ENCODE results near the gene CHST6.

CHST6 gene

GRCh38 chr16:75532142-75532765 is 37.0 kb upstream of the CHST6 start:
- H3K9me3 ChIP-seq (ENCODE audit: insufficient read depth, low read length) = no peaks in the 10 kb centered on the region
- H3K9ac ChIP-seq (ENCODE audit: low read length) = no peak overlapping the region
- peaks cover 4% of the 10 kb centered on the region; the same call in 1 of the 2 replicates for H3K4me1 ChIP-seq (ENCODE audit: low read length)
- TF ChIP-seq, protein P1, sequence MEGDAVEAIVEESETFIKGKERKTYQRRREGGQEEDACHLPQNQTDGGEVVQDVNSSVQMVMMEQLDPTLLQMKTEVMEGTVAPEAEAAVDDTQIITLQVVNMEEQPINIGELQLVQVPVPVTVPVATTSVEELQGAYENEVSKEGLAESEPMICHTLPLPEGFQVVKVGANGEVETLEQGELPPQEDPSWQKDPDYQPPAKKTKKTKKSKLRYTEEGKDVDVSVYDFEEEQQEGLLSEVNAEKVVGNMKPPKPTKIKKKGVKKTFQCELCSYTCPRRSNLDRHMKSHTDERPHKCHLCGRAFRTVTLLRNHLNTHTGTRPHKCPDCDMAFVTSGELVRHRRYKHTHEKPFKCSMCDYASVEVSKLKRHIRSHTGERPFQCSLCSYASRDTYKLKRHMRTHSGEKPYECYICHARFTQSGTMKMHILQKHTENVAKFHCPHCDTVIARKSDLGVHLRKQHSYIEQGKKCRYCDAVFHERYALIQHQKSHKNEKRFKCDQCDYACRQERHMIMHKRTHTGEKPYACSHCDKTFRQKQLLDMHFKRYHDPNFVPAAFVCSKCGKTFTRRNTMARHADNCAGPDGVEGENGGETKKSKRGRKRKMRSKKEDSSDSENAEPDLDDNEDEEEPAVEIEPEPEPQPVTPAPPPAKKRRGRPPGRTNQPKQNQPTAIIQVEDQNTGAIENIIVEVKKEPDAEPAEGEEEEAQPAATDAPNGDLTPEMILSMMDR (IDR thresholded peaks at IDR 0.05; ENCODE audit: low read depth, low read length) = no peak
- no peak for TF ChIP-seq EZH2phosphoT487 (IDR thresholded peaks at IDR 0.05; ENCODE audit: low read depth)
- H3K27ac ChIP-seq (ENCODE audit: low read length) = no peak overlapping the region
- no peaks in the 10 kb centered on the region for H4K20me1 ChIP-seq (ENCODE audit: insufficient read depth, low read length)
- no peak overlapping the region for H2AFZ ChIP-seq (ENCODE audit: low read depth, low read length)
- no peaks in the 10 kb centered on the region for H3K27me3 ChIP-seq (ENCODE audit: low read depth, low read length)
- H3K4me3 ChIP-seq (ENCODE audit: low read length) = no peak overlapping the region
- no peaks in the 10 kb centered on the region for H3K36me3 ChIP-seq (replicated peaks; ENCODE audit: low read depth, low read length)
- H3K79me2 ChIP-seq (ENCODE audit: low read length) = no peaks in the 10 kb centered on the region
- no peak overlapping the region for H3K4me2 ChIP-seq (ENCODE audit: low read length)

GRCh38 chr16:75529959-75530358 is 34.7 kb upstream of the CHST6 start:
- Histone ChIP-seq H3K27me3 (ENCODE audit: low read depth, low read length) (no peaks in the 10 kb centered on the region), H3K79me2 (ENCODE audit: low read length) (no peaks in the 10 kb centered on the region), H3K36me3 (replicated peaks; ENCODE audit: low read depth, low read length) (no peaks in the 10 kb centered on the region), H4K20me1 (ENCODE audit: insufficient read depth, low read length) (no peaks in the 10 kb centered on the region), H3K27ac (ENCODE audit: low read length) (no peak overlapping the region), H3K4me1 (ENCODE audit: low read length) (peaks cover 4% of the 10 kb centered on the region; the same call in 1 of the 2 replicates), H3K9ac (ENCODE audit: low read length) (no peak overlapping the region), H3K4me3 (ENCODE audit: low read length) (no peak overlapping the region), H2AFZ (ENCODE audit: low read depth, low read length) (no peak overlapping the region), H3K4me2 (ENCODE audit: low read length) (no peak overlapping the region), H3K9me3 (ENCODE audit: insufficient read depth, low read length) (no peaks in the 10 kb centered on the region)
- TF ChIP-seq EZH2phosphoT487 (IDR thresholded peaks at IDR 0.05; ENCODE audit: low read depth) = no peak
- TF ChIP-seq, protein P1 (IDR thresholded peaks at IDR 0.05; ENCODE audit: low read depth, low read length) = no peak

GRCh38 chr16:75529056-75529905 is 34.0 kb upstream of the CHST6 start:
- no peak for TF ChIP-seq EZH2phosphoT487 (IDR thresholded peaks at IDR 0.05; ENCODE audit: low read depth)
- TF ChIP-seq, protein P1 (IDR thresholded peaks at IDR 0.05; ENCODE audit: low read depth, low read length) = no peak

DNA sequence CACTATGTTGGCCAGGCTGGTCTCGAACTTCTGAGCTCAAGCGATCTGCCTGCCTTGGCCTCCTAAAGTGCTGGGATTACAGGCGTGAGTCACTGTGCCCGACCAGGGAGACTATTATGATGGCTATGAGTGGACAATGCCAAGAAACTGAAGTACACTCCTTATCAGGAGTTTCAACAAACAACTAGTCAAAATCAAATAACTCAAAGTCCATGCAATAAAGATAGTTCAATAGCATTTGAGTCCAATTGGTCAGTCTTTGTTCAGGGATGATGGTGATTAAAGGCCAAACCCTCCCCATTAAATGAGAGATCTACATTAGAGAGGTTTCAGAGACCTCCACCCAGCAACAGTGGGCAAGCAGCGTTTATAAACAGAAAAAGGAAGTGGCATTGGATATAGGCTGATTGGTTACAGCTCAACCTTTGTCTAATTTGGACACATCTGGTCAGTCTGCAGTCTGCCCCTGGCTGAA is 32.6 kb upstream of the CHST6 start:
- Histone ChIP-seq H4K20me1 (ENCODE audit: insufficient read depth, low read length) (no peaks in the 10 kb centered on the region), H3K79me2 (ENCODE audit: low read length) (no peaks in the 10 kb centered on the region), H3K27ac (ENCODE audit: low read length) (no peak overlapping the region), H2AFZ (ENCODE audit: low read depth, low read length) (no peak overlapping the region), H3K27me3 (ENCODE audit: low read depth, low read length) (no peaks in the 10 kb centered on the region), H3K4me3 (ENCODE audit: low read length) (no peak overlapping the region), H3K9me3 (ENCODE audit: insufficient read depth, low read length) (no peaks in the 10 kb centered on the region), H3K36me3 (replicated peaks; ENCODE audit: low read depth, low read length) (no peaks in the 10 kb centered on the region), H3K4me1 (ENCODE audit: low read length) (no peaks in the 10 kb centered on the region), H3K4me2 (ENCODE audit: low read length) (no peak overlapping the region), H3K9ac (ENCODE audit: low read length) (no peak overlapping the region)
- TF ChIP-seq, protein P1 (IDR thresholded peaks at IDR 0.05; ENCODE audit: low read depth, low read length) = no peak
- TF ChIP-seq EZH2phosphoT487 (IDR thresholded peaks at IDR 0.05; ENCODE audit: low read depth) = no peak

More at GRCh38 chr16:75529056-75529905, 34.0 kb upstream of the CHST6 start:
- Histone ChIP-seq H3K9ac (ENCODE audit: low read length) (no peak overlapping the region), H4K20me1 (ENCODE audit: insufficient read depth, low read length) (no peaks in the 10 kb centered on the region), H3K79me2 (ENCODE audit: low read length) (no peaks in the 10 kb centered on the region), H3K9me3 (ENCODE audit: insufficient read depth, low read length) (no peaks in the 10 kb centered on the region), H3K36me3 (replicated peaks; ENCODE audit: low read depth, low read length) (no peaks in the 10 kb centered on the region), H3K4me3 (ENCODE audit: low read length) (no peak overlapping the region), H2AFZ (ENCODE audit: low read depth, low read length) (no peak overlapping the region), H3K4me1 (ENCODE audit: low read length) (no peaks in the 10 kb centered on the region), H3K27me3 (ENCODE audit: low read depth, low read length) (no peaks in the 10 kb centered on the region), H3K4me2 (ENCODE audit: low read length) (no peak overlapping the region), H3K27ac (ENCODE audit: low read length) (no peak overlapping the region)

Measured in OCI-LY3 (cell line).